Activated CD8-positive, alpha-beta memory T cell treated with anti-CD3 and anti-CD28 coated beads for 36 hours (primary cell): ENCODE data around the gene PINK1. TPM values are rescaled to one million over a fixed set of nuclear protein-coding genes. Genes with fewer than 3 reads are reported as not detected.

ENCODE experiments used
- CTCF ChIA-PET: fragments of 350-600 bp; sonication (Branson Sonifier 250); formaldehyde crosslinking; loops from one replicate; lab custom pipeline; 2021; ENCODE audit warnings: antibody characterized with exemption; lab: Charles Lee
- POLR2A ChIA-PET: fragments of 350-600 bp; sonication (Branson Sonifier 250); formaldehyde crosslinking; loops from one replicate; lab custom pipeline; 2021; ENCODE audit warnings: antibody characterized with exemption; lab: Charles Lee
- total RNA-seq, 2 experiments: library from RNA; stranded (reverse); gene quantifications; one replicate each; pipeline ENCODE4 v1.2.3, GENCODE V29; 2021

PINK1 gene
- total RNA-seq, 2 experiments from 2014 or later = 4.4 to 4.7 TPM

GRCh38 chr1:20691872-20692271, 58.6 kb downstream of the PINK1 start:
- ChIA-PET POLR2A (no interaction called here), CTCF (interaction anchor here (0.7 to 2.2 kb wide), 2 partner anchors 100 to 503 kb away, joined by 3 to 8 read pairs; no protein-coding TSS in a partner anchor)

GRCh38 chr1:20693623-20694022, 60.4 kb downstream of the PINK1 start:
- POLR2A ChIA-PET = no interaction called here
- CTCF ChIA-PET = interaction anchor here (2.2 kb wide), 1 partner anchor 502 kb away, joined by 8 read pairs; no protein-coding TSS in a partner anchor

GRCh38 chr1:20695515-20695914, 62.3 kb downstream of the PINK1 start:
- POLR2A ChIA-PET = no interaction called here

GRCh38 chr1:20696397-20697333, 63.4 kb downstream of the PINK1 start:
- POLR2A ChIA-PET = interaction anchor here (0.9 kb wide), 1 partner anchor 38 kb away, joined by 3 read pairs; no protein-coding TSS in a partner anchor

More at GRCh38 chr1:20695515-20695914, 62.3 kb downstream of the PINK1 start:
- CTCF ChIA-PET = interaction anchor here (0.7 to 2.1 kb wide), 4 partner anchors 13 to 500 kb away, joined by 3 to 11 read pairs (median 3); no protein-coding TSS in a partner anchor

GRCh38 chr1:20697563-20697962, 64.3 kb downstream of the PINK1 start:
- CTCF ChIA-PET = interaction anchor here (1.0 to 2.4 kb wide), 7 partner anchors 10 to 497 kb away, joined by 3 to 23 read pairs (median 7); partner anchors contain the start of genes HP1BP3 and KIF17
- POLR2A ChIA-PET = no interaction called here

More at GRCh38 chr1:20696397-20697333, 63.4 kb downstream of the PINK1 start:
- CTCF ChIA-PET = interaction anchor here (0.7 to 2.4 kb wide), 19 partner anchors 11 to 521 kb away, joined by 3 to 23 read pairs (median 4); partner anchors contain the start of genes HP1BP3 and KIF17

GRCh38 chr1:20698195-20698910, 65.1 kb downstream of the PINK1 start:
- POLR2A ChIA-PET = interaction anchor here (0.6 kb wide), 1 partner anchor 71 kb away, joined by 3 read pairs; no protein-coding TSS in a partner anchor

GRCh38 chr1:20699558-20699957, 66.3 kb downstream of the PINK1 start:
- POLR2A ChIA-PET = no interaction called here
- CTCF ChIA-PET = interaction anchor here (1.2 to 1.4 kb wide), 2 partner anchors 45 to 496 kb away, joined by 3 read pairs; no protein-coding TSS in a partner anchor

More at GRCh38 chr1:20698195-20698910, 65.1 kb downstream of the PINK1 start:
- CTCF ChIA-PET = interaction anchor here (0.6 to 2.4 kb wide), 3 partner anchors 46 to 496 kb away, joined by 3 to 23 read pairs (median 9); no protein-coding TSS in a partner anchor

GRCh38 chr1:20700636-20701215, 67.5 kb downstream of the PINK1 start:
- ChIA-PET POLR2A (no interaction called here), CTCF (no interaction called here)

Other genes starting within 250 kb of the PINK1 start
- 1 to 10 TPM; 2.2 to 2.5 TPM for gene CAMK2N1, start 147.2 kb upstream of the PINK1 start, total RNA-seq
- gene MUL1, start 125.3 kb upstream of the PINK1 start, total RNA-seq = 10 to 100 TPM; 17.6 to 18.6 TPM
- not detected for gene FAM43B, start 80.9 kb upstream of the PINK1 start, total RNA-seq
- not detected for gene CDA, start 44.4 kb upstream of the PINK1 start, total RNA-seq
- gene DDOST, start 27.9 kb downstream of the PINK1 start, total RNA-seq = 100 to 1,000 TPM; 191 to 197 TPM
- not detected for gene KIF17, start 84.5 kb downstream of the PINK1 start, total RNA-seq
- gene SH2D5, start 99.2 kb downstream of the PINK1 start, total RNA-seq = under 1 TPM; 0.34 to 0.55 TPM
- gene HP1BP3, start 153.8 kb downstream of the PINK1 start, total RNA-seq = 100 to 1,000 TPM; 155 to 161 TPM